AG09309 (cell line): ENCODE results near the gene COX4I1.
"Not testable (repeated sequence)": the region's sequence is repeated elsewhere in the genome, so short reads cannot be mapped to it uniquely, and the experiment has no call there.

Source experiments
- DNase-seq: peaks from one replicate; pipeline ENCODE4 v3.0.0-alpha.2; 2010; ENCODE audit warnings: low read depth
- H3K4me3 ChIP-seq: 2 replicates; pipeline ENCODE4 v1.5.1; 2011; ENCODE audit warnings: mild to moderate bottlenecking, low read depth, low read length, moderate library complexity; ENCODE audit not compliant: control insufficient read depth
- TF ChIP-seq, protein P1 (sequence below): IDR thresholded peaks from 2 replicates; pipeline ENCODE4 v1.5.1; 2011; ENCODE audit warnings: mild to moderate bottlenecking, low read depth, low read length, inconsistent platforms; ENCODE audit not compliant: insufficient read depth, control insufficient read depth; ENCODE audit errors: missing control alignments

The COX4I1 gene

GRCh38 chr16:85834741-85835140, 35.2 kb downstream of the COX4I1 start:
- TF ChIP-seq, protein P1, sequence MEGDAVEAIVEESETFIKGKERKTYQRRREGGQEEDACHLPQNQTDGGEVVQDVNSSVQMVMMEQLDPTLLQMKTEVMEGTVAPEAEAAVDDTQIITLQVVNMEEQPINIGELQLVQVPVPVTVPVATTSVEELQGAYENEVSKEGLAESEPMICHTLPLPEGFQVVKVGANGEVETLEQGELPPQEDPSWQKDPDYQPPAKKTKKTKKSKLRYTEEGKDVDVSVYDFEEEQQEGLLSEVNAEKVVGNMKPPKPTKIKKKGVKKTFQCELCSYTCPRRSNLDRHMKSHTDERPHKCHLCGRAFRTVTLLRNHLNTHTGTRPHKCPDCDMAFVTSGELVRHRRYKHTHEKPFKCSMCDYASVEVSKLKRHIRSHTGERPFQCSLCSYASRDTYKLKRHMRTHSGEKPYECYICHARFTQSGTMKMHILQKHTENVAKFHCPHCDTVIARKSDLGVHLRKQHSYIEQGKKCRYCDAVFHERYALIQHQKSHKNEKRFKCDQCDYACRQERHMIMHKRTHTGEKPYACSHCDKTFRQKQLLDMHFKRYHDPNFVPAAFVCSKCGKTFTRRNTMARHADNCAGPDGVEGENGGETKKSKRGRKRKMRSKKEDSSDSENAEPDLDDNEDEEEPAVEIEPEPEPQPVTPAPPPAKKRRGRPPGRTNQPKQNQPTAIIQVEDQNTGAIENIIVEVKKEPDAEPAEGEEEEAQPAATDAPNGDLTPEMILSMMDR = no peak
- no peak for DNase-seq

GRCh38 chr16:85835227-85835751, 35.8 kb downstream of the COX4I1 start:
- H3K4me3 ChIP-seq = no peak overlapping the region
- TF ChIP-seq, protein P1 = no peak
- DNase-seq = no peak

More at GRCh38 chr16:85834741-85835140, 35.2 kb downstream of the COX4I1 start:
- H3K4me3 ChIP-seq = no peak overlapping the region

DNA sequence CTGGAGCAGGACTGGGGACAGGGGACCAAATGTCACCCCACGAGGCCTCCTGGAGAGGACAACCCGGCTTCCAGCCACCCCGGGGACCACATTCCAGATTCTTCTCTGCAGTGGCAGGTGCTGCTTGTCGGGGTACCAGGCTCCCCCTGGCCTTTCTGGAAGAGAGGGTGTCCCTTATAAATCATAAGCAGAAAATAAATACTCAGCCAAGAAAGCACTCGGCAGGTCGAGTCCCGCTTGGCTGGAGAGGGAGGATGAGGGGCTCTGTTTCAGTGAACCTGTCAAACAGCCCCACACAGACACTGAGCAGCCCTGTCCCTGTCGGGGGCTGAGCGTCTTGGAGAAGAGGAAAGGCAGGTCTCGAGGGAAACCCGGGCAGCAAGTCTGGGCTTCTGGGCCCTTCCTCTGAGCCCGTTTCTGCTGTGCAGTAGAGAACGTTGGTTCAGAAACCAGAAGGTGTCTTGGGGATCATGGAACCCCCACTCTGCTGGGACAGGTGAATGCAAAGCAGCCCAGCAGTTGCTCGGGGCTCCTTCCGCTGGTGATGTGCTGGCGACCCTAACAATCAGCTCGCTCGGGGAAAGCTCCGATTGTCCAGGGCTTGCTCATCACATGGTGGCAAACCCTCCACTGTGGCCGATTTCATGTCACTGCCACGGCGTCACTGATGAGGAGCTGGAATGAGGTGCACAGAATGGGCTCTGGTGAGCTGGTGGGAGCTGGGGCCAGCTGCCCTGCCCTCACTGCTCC, 36.6 kb downstream of the COX4I1 start:
- H3K4me3 ChIP-seq = no peak overlapping the region
- TF ChIP-seq, protein P1 = no peak
- no peak for DNase-seq

DNA sequence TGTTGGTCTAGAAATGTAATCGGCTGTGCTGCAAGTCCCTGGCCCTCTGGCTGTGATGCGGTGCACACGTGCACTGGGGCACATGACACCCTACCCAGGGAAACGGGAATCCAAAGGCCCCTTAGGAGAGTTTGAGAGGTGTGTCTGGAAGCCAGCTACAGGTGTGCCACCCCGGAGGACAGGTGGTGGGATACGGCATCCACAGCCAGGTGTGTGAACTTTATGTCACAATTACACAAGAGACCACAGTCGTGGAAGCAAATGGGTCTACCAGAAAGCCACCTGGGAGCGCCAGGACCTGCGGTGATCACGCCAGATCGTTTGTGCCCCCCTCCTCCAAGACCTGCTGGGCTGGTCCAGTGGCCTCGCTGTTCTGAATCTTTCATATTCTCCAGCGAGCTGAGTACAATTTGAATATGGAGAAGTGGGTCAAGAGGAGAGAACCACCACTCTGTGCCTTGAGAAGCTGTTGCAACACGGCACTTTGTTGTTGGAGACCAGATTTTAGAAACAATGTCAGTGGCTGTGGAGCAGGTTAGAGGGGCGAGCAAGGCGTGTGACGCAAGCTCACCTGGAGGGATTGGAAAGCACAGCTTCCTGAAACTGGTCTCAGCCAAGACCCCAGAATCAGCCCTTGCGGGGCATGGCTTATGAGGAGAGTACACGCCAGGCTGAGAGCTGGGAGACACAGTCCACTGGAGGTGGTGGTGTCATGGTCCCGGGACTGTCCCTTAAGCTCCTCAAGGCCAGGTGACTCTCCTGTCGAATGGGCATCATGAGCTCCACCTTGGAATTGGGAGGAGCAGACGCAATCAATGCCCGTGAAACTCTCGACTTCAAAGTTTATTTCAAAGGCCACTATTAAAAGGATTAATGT, 37.4 kb downstream of the COX4I1 start:
- TF ChIP-seq, protein P1 = no peak
- no peak overlapping the region for H3K4me3 ChIP-seq
- DNase-seq = no peak

- not testable (repeated sequence) for H3K4me3 ChIP-seq, DNase-seq
These were observed 38.2 kb downstream of the COX4I1 start for GRCh38 chr16:85837654-85838053.

DNA sequence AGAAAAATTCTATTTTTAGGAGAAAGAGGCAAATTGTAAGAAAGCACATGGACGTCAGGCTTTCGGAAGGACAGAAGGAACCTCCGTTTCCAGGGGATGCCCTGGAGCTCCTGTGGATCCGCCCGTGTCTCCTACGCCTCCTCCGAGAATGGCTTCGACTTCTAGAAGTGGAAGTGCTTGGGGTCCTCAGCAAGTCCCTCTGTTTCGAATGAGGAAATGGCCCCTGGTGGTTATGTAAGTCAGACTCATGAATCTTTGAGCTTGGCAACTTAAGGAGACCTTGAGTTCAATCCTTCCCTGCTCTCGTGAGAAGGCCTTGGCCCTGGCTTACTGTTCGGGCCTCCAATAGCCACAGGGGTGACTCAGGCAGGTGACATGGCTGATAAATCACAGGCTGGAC, 38.9 kb downstream of the COX4I1 start:
- no peak overlapping the region for H3K4me3 ChIP-seq
- DNase-seq = no peak
- TF ChIP-seq, protein P1 = no peak
